ENCODE data around the gene BOLA3. TPM values are rescaled to one million over a fixed set of nuclear protein-coding genes. Genes with fewer than 3 reads are reported as not detected.

BOLA3 gene
- total and polyA plus RNA-seq, 2 donors (not counting 3 experiments of a cell fraction or from before 2014, with no cell fraction given) = 28.7 to 42.4 TPM

DNA sequence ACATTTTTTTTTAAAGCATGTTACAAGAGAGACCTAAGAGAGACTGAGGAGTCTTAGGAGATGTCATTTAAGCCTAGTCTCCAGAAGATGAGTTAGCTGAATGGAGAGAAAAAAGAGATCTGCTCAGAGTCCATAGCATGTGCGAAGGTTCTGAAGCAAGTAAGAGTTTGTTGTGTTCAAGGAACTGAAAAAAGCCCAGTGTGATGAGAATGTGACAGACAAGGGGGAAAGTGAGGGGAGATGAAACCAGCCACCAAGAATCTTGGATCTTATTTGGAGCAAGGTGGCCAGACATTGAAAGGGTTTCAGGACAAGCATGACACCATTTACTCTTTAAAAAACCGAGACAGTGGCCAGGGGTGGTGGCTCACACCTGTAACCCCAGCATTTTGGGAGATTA is 36.2 kb upstream of the BOLA3 start:
- H3K9ac ChIP-seq (replicated peaks; ENCODE audit: extremely low read depth, insufficient read depth, low read length) = no peak overlapping the region
- no peaks in the 10 kb centered on the region for H4K20me1 ChIP-seq (replicated peaks; ENCODE audit: control insufficient read depth, extremely low read depth, insufficient read depth, low read length)
- no peaks in the 10 kb centered on the region for H3K4me1 ChIP-seq (ENCODE audit: control insufficient read depth, extremely low read depth, insufficient read depth, low read length)
- TF ChIP-seq FOS (IDR thresholded peaks at IDR 0.05; ENCODE audit: borderline replicate concordance, insufficient read depth, low read length) (no peak), MYC (IDR thresholded peaks at IDR 0.05; ENCODE audit: low read depth, low read length) (no peak), EZH2 (IDR thresholded peaks at IDR 0.05; ENCODE audit: borderline replicate concordance, low read depth, low read length, severe bottlenecking) (no peak), GATA2 (IDR thresholded peaks at IDR 0.05; ENCODE audit: insufficient read depth, insufficient read length, low read depth, low read length) (no peak), POLR2AphosphoS5 (IDR thresholded peaks at IDR 0.05; ENCODE audit: insufficient read depth, low read depth, low read length) (no peak), POLR2A (IDR thresholded peaks at IDR 0.05; ENCODE audit: low read depth, low read length) (no peak)
- TF ChIP-seq, protein P1, sequence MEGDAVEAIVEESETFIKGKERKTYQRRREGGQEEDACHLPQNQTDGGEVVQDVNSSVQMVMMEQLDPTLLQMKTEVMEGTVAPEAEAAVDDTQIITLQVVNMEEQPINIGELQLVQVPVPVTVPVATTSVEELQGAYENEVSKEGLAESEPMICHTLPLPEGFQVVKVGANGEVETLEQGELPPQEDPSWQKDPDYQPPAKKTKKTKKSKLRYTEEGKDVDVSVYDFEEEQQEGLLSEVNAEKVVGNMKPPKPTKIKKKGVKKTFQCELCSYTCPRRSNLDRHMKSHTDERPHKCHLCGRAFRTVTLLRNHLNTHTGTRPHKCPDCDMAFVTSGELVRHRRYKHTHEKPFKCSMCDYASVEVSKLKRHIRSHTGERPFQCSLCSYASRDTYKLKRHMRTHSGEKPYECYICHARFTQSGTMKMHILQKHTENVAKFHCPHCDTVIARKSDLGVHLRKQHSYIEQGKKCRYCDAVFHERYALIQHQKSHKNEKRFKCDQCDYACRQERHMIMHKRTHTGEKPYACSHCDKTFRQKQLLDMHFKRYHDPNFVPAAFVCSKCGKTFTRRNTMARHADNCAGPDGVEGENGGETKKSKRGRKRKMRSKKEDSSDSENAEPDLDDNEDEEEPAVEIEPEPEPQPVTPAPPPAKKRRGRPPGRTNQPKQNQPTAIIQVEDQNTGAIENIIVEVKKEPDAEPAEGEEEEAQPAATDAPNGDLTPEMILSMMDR (IDR thresholded peaks at IDR 0.05; ENCODE audit: extremely low read depth in 1 of 2, insufficient read depth in 1 of 2, low read depth in 1 of 2, low read length in 2 of 2) = no peak
- TF ChIP-seq, protein P2, sequence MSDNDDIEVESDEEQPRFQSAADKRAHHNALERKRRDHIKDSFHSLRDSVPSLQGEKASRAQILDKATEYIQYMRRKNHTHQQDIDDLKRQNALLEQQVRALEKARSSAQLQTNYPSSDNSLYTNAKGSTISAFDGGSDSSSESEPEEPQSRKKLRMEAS (IDR thresholded peaks at IDR 0.05; ENCODE audit: insufficient read depth, insufficient read length) = no peak
- FAIRE-seq (no peak), DNase-seq (ENCODE audit: low read depth, low spot score) (no peak)
- intact Hi-C loops (cut with micrococcal nuclease) = no loop called here
- no TSS peak for BruUV-seq (replicated peaks)
- POLR2A ChIA-PET = interaction anchor here (0.7 kb wide), 1 partner anchor 451 kb away, joined by 3 read pairs; no protein-coding TSS in a partner anchor
- dilution Hi-C loops (cut with MboI; ENCODE audit: extremely low pct_ligation_motif_present, low sequenced_read_pairs) = no loop called here
- H3K9me3 ChIP-seq (replicated peaks; ENCODE audit: control insufficient read depth, insufficient read depth, low read length) = no peaks in the 10 kb centered on the region
- H3K4me2 ChIP-seq (ENCODE audit: insufficient read depth, low read length) = no peak overlapping the region
- no peak overlapping the region for H2AFZ ChIP-seq (ENCODE audit: low read depth, low read length)
- no peaks in the 10 kb centered on the region for H3K36me3 ChIP-seq (ENCODE audit: control insufficient read depth in 2 of 2, extremely low read depth in 1 of 2, insufficient read depth in 2 of 2, low read length in 2 of 2)
- H3K79me2 ChIP-seq (ENCODE audit: control insufficient read depth, insufficient read depth, low read length) = no peaks in the 10 kb centered on the region
- H3K4me3 ChIP-seq (replicated peaks in 1 of 3; ENCODE audit: insufficient read depth in 1 of 3, low read depth in 1 of 3, low read length in 3 of 3) = no peak overlapping the region
- H3K27me3 ChIP-seq (ENCODE audit: control insufficient read depth in 2 of 2, insufficient read depth in 2 of 2, low read length in 2 of 2) = peaks cover 0 to 4% of the 10 kb centered on the region in 2 experiments
- no peaks in the 10 kb centered on the region for H3K9me1 ChIP-seq (replicated peaks; ENCODE audit: control insufficient read depth, extremely low read depth, insufficient read depth, low read length)
- H3K27ac ChIP-seq (ENCODE audit: insufficient read depth, low read depth, low read length) = no peak overlapping the region
- CTCF ChIA-PET = no interaction called here
